ENCODE measurements around the gene CD4. TPM values are rescaled to one million over a fixed set of nuclear protein-coding genes. Genes with fewer than 3 reads are reported as not detected.

Gene CD4
- total RNA-seq, 3 donors from 2014 or later (not counting 1 experiment from before 2014, with no cell fraction given) = 8.5 to 10.1 (median 9.8) TPM

DNA sequence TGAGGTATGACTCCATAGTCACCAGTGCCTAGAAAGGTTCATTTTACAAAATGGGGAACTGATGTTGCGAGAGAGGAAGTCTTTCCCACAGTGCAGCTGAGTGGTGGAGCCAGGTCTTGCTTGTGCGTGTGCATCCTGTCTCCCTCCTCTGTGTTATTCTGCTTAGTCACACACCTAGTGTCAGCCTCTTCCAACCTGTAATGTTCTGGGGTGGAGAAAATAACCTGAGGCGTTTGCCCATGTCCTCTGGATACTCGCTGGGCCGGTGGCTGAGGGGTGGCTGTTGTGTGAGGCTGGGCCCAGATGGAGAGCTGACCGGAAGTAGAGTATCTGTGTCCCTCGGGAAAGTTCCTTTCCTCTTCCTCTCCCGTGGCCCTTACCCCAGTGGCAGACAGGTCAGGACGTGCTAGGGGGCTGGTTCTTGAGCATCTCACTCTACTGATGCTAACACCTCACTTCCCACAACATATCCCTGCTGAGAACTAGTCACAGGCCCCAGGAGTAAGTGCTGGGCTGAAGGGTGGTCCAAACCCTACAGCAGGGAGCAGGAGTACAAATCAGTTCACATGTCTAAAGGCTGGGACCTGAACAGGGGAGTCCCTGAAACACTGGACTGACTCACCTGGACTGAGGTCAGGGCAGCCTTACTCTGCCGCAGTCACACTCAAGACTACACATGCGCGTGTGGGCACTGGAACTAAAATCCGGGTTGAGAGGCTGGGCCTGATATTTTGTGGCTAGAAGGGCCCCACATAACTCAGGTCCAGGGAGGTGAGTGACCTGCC is 43.4 kb upstream of the CD4 start:
- H3K27ac ChIP-seq (ENCODE audit: low read length) = peak overlapping the region; percentile 48

DNA sequence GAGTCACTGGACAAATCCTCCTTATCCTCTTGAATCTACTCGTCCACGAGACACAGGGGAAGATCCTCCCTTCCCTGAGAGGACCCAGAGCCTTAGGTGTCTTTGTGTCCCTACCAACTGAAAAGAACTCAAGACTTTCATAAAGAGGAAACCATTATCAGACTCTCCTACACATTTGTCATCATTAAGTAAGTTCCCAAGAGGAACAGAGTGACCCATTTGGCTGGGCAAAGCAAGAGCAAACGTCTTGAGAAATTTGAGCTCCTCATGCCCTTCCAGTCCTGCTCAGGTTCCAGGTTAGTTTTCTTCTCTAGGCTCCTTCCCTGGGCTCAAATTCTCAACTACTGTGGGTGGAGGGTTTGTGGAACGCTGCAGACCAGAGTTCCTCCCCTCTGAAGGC is 42.1 kb upstream of the CD4 start:
- Histone ChIP-seq H3K4me3 (ENCODE audit: low read length) (no peak overlapping the region), H3K4me1 (ENCODE audit: control insufficient read depth, insufficient read depth, low read length) (peaks cover 22% of the 10 kb centered on the region), H3K9me3 (ENCODE audit: control insufficient read depth, insufficient read depth, low read length) (no peaks in the 10 kb centered on the region), H3K27me3 (ENCODE audit: control insufficient read depth, insufficient read depth, low read length) (no peaks in the 10 kb centered on the region), H3K36me3 (ENCODE audit: control insufficient read depth, insufficient read depth, low read length) (peaks cover 54% of the 10 kb centered on the region), H3K27ac (ENCODE audit: low read length) (no peak overlapping the region)
- intact Hi-C loops (cut with micrococcal nuclease) = no loop called here
- WGBS (ENCODE audit: insufficient coverage) = 95% methylated on average over 4 of the region's 4 CpGs
- no peak overlapping the region for H3K4me3 Mint-ChIP-seq
- no peaks in the 10 kb centered on the region for H3K9me3 Mint-ChIP-seq
- no peaks in the 10 kb centered on the region for H3K27me3 Mint-ChIP-seq (ENCODE audit: low read depth in 2 of 2)
- H3K36me3 Mint-ChIP-seq = peaks cover 14% of the 10 kb centered on the region
- TF ChIP-seq, protein P1, sequence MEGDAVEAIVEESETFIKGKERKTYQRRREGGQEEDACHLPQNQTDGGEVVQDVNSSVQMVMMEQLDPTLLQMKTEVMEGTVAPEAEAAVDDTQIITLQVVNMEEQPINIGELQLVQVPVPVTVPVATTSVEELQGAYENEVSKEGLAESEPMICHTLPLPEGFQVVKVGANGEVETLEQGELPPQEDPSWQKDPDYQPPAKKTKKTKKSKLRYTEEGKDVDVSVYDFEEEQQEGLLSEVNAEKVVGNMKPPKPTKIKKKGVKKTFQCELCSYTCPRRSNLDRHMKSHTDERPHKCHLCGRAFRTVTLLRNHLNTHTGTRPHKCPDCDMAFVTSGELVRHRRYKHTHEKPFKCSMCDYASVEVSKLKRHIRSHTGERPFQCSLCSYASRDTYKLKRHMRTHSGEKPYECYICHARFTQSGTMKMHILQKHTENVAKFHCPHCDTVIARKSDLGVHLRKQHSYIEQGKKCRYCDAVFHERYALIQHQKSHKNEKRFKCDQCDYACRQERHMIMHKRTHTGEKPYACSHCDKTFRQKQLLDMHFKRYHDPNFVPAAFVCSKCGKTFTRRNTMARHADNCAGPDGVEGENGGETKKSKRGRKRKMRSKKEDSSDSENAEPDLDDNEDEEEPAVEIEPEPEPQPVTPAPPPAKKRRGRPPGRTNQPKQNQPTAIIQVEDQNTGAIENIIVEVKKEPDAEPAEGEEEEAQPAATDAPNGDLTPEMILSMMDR (IDR thresholded peaks at IDR 0.05) = no peak
- peaks cover 0 to 27% of the 10 kb centered on the region in 2 donors for H3K4me1 Mint-ChIP-seq
- DNase-seq (no peak), ATAC-seq (no peak)
- peak overlapping the region in 1 of 2 donors; percentile 66 for H3K27ac Mint-ChIP-seq

More for the DNA sequence above, 43.4 kb upstream of the CD4 start:
- DNase-seq (peak in 1 of 2 donors; percentile 57), ATAC-seq (peak; percentile 54 to 90 (median 55))
- no peak overlapping the region for H3K4me3 ChIP-seq (ENCODE audit: low read length)
- peak overlapping the region in 1 of 2 donors; percentile 62 for H3K27ac Mint-ChIP-seq
- 50% methylated on average over 13 of the region's 13 CpGs for WGBS (ENCODE audit: insufficient coverage)
- H3K4me1 Mint-ChIP-seq = peaks cover 0 to 15% of the 10 kb centered on the region in 2 donors
- H3K4me1 ChIP-seq (ENCODE audit: control insufficient read depth, insufficient read depth, low read length) = peaks cover 15% of the 10 kb centered on the region
- H3K9me3 Mint-ChIP-seq = no peaks in the 10 kb centered on the region
- H3K36me3 ChIP-seq (ENCODE audit: control insufficient read depth, insufficient read depth, low read length) = peaks cover 45% of the 10 kb centered on the region
- H3K4me3 Mint-ChIP-seq = no peak overlapping the region
- intact Hi-C loops (cut with micrococcal nuclease) = no loop called here
- H3K9me3 ChIP-seq (ENCODE audit: control insufficient read depth, insufficient read depth, low read length) = no peaks in the 10 kb centered on the region
- TF ChIP-seq, protein P1 (IDR thresholded peaks at IDR 0.05) = no peak
- peaks cover 14% of the 10 kb centered on the region for H3K36me3 Mint-ChIP-seq
- H3K27me3 Mint-ChIP-seq (ENCODE audit: low read depth in 2 of 2) = no peaks in the 10 kb centered on the region
- no peaks in the 10 kb centered on the region for H3K27me3 ChIP-seq (ENCODE audit: control insufficient read depth, insufficient read depth, low read length)

DNA sequence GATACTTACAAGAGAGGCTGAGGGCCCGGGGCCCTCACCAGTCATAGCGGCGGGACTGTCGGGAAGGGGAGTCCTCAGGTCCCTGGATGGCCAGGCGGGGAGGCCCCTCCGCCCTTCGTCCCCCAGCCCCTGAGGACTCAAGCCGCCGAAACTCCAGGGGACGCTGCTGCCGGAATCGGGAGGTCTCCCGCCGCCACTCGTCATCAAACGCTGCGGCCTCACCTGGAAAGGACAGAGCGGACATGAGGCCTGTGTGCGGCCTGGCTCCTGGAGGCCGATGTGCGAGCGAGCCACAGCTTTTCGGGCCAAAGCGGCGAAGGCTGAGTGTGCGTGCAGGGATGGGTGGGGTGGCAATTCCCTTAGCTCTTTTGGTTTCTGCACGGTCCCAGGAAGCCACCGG is 40.6 kb upstream of the CD4 start:
- TF ChIP-seq, protein P1 (IDR thresholded peaks at IDR 0.05) = no peak
- DNase-seq (no peak), ATAC-seq (no peak)
- Histone ChIP-seq H3K4me3 (ENCODE audit: low read length) (no peak overlapping the region), H3K9me3 (ENCODE audit: control insufficient read depth, insufficient read depth, low read length) (no peaks in the 10 kb centered on the region), H3K27me3 (ENCODE audit: control insufficient read depth, insufficient read depth, low read length) (no peaks in the 10 kb centered on the region), H3K4me1 (ENCODE audit: control insufficient read depth, insufficient read depth, low read length) (peaks cover 28% of the 10 kb centered on the region), H3K27ac (ENCODE audit: low read length) (no peak overlapping the region), H3K36me3 (ENCODE audit: control insufficient read depth, insufficient read depth, low read length) (peaks cover 54% of the 10 kb centered on the region)
- Mint-ChIP-seq H3K27me3 (ENCODE audit: low read depth in 2 of 2) (no peaks in the 10 kb centered on the region), H3K4me3 (no peak overlapping the region), H3K27ac (no peak overlapping the region), H3K36me3 (peaks cover 14% of the 10 kb centered on the region), H3K4me1 (peaks cover 3 to 43% of the 10 kb centered on the region in 2 donors), H3K9me3 (no peaks in the 10 kb centered on the region)
- intact Hi-C loops (cut with micrococcal nuclease) = no loop called here
- WGBS (ENCODE audit: insufficient coverage) = 95% methylated on average over 28 of the region's 28 CpGs

Measured in natural killer cell (primary cell).